H4 (cell line): Measurements from ENCODE around the gene IL17B. TPM values are rescaled to one million over a fixed set of nuclear protein-coding genes. Genes with fewer than 3 reads are reported as not detected.

Source experiments
- DNase-seq: peaks from one replicate; pipeline ENCODE4 v3.0.0-alpha.2; 2015; ENCODE audit warnings: low spot score
- total RNA-seq: library from RNA; depleted of rRNA; stranded (reverse); fragments of >200 nt; shearing (Covaris generic); gene quantifications from 2 replicates; pipeline ENCODE4 v1.2.3, GENCODE V29; 2014

The IL17B gene
- total RNA-seq, 1 experiment from 2014 or later = 0.31 TPM

DNA sequence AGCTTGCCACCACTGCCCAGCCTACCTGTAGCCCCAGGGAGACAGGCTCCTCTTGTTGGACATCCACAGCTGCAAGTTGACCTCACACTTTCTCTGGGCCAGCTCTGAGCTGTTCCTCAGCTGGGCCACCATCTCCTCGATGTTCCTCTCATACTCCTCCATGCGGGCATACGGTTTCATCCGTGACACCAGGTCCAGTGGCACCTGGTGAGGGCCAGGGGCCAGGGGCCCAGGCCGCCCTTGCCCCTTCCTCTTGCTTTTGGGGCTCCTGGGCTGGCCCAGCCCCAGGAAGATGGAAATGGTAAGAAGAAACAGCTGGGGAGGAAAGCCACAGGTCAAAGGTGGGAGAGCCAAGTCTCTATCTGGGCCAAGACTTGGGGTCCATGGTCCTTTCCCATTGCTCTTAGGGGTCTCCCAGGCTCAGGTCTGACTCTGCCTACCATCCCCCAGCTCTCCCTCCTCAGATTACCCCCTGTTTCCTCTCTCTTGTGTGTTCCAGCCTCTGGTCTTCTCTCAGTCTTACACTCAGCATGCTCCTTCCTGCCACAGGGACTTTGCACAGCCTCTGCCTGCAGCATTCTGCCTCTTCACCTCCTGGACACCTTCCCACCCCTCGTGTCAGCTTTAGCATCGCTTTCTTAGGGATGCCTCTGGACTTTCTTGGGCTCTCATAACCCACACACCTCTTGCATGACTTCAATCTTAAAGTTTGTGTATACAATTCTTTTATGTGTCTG is 2.2 kb downstream of the IL17B start:
- DNase-seq = no peak

DNA sequence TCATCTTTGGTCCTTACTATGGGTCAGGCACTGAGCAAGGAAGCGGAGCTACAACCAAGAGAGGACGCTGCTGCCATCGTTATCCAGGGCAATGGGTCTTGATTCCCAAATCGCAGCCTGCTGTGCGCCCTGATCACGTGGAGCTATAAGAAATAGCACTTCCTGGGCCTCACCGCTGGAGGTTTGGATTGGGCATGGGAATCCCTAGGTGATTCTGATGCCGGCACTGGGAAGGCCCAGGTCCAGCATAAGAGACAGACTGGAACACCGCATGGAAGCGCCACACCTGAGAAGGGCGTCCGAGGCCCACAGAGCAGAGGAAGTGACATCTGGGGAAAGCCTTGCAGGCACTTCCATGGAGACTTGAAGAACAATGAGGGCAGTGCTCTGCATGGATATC is 3.0 kb downstream of the IL17B start:
- no peak for DNase-seq

DNA sequence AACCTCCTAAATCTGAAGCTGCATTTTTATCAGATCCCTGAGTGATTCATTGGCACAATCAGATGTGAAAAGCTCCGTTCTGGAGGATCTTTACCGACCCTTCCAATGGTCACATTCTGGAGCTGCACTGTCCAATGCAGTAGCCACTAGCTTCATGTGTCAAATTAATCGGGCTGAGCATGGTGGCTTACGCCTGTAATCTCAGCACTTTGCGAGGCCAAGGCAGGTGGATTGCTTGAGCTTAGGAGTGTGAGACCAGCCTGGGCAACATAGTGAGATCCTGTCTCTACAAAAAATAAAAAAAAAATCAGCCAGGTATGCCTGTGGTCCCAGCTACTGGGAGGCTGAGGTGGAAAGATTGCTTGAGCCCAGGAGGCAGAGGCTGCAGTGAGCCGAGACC is 3.7 kb downstream of the IL17B start:
- no peak for DNase-seq

DNA sequence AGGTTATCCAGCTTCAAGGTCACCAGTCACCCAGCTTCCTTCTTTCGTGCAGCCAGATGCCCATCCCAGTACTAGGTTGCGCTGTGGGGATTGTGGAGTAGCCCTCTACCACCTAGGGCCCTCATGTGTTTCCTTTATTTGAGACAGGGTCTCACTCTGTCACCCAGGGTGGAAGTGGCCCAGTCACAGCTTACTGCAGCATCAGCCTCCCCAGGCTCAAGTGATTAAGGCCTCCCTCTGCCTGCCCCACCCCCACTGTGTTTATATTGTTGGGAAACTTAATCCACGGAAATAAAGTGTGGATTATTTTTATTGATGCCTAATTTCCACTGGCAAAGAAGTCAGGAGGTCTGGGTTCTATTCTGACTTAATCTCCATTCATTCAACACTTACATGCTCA is 4.3 kb downstream of the IL17B start:
- no peak for DNase-seq

DNA sequence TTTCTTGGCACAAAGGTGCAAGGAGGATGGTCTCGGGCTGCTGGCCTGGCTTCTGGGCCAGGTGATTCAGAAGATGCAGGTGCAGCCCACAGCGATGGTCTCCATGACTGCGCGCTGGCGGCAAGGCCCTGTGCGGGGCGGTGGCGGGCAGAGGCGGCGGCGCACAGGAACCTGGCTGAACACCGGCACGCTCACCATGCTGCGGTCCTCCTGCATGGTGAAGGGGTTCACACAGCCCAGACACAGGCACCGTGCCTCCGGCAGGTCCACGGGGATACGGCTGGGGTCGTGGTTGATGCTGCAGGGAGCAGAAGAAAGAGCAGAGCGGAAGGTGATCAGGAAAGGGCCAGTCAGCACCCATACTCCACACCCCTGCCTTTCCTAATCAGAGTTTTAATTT is 4.8 kb downstream of the IL17B start:
- no peak for DNase-seq

DNA sequence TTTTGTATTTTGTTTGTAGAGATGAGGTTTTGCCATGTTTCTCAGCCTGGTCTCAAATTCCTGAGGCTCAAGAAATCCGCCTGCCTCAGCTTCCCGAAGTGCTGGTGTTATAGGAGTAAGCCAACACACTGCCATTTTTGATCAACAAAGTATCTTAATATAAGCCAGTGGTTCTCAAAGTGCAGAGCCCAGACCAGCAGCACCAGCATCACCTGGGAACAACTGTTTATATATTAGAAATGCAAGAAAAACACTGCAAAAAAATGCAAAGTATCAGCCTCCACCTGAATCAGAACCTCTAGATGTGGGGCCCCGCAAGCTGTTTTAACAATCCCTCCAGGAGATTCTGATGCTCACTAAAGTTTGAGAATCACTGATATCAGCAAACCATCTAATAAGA is 6.2 kb downstream of the IL17B start:
- no peak for DNase-seq

DNA sequence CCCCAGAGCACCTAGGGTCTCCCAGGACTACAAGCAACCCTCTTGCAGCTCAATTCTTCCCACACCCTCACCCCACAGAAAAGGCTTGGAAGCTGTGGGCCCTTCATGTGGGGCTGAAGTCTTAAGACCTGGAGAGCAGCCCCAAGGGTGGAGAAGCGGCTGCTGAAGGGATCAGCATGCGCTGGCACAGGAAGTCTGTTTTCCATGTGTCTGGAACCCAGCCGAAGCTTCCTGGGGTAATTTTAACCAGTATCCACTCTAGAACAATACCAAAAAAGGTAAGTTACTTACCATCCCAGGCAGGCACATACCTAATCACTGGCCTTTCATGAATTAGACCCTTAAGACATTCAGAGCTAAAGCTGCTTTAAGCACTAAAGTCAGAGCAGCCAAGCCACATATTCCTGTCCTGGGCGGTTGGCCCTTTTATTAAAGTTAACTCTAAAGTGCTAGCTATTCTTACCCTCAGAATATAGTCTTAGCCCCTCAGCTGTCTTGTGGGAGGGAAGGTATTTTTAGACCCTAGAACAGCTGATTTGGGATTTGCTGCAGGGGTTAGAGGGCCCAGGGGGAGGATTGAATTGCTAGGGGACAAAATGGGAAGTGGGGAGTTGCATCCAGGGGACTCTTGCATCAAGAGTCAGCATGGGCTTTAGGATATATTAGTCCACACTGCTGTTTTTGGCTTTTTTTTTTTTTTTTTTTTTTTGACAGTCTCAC is 6.9 kb downstream of the IL17B start:
- no peak for DNase-seq

DNA sequence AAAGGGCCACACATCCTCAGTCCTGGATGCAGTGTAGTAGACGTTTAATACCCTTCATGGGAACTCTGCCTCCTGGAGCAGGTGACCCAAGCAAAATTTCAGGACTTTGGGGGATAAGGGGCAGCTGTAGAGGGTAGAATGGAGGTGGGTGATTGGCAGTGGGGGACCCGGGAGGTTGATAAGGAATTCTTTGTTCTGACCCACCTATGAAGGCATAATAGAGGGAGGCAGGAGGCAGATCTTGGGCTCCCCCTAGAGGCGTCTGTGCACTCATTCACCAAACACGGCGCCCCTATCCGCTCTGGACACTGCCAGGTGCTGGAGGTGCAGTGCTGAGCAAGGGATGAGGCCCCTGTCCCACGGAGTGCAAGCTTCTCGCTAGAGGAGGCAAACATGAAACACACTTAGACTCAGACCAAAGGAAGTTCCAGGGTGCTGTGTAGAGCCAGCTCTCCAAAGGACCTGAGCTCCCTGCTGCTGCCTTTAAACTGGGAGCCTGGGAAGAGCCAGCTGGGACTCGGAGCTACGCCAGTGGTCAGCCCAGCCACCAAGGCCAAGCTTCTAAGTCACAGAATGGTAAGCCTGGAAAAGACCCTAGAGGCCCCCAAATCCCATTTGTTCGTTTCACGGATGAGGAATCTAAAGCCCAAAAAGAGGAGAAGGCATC is 7.7 kb downstream of the IL17B start:
- peak; percentile 40 for DNase-seq

DNA sequence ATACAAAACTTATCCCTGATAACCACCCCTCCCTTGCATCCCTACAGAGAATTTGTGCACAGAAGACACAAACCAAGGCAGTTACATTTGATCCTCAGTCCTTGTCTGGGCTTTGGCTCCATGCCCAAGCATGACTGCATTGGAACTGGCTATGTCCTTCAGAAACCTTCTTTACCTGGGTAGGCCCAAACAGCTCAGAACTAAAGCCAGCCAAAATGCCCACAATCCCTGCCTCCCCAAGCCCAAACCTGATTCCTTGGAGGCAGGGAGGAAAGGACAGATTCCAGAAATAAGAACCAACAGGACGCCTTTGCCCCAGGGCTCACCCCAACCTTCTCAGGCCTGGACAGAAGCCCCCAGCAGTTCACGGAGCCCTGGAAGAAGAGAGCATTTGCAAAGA is 8.2 kb downstream of the IL17B start:
- DNase-seq = no peak

DNA sequence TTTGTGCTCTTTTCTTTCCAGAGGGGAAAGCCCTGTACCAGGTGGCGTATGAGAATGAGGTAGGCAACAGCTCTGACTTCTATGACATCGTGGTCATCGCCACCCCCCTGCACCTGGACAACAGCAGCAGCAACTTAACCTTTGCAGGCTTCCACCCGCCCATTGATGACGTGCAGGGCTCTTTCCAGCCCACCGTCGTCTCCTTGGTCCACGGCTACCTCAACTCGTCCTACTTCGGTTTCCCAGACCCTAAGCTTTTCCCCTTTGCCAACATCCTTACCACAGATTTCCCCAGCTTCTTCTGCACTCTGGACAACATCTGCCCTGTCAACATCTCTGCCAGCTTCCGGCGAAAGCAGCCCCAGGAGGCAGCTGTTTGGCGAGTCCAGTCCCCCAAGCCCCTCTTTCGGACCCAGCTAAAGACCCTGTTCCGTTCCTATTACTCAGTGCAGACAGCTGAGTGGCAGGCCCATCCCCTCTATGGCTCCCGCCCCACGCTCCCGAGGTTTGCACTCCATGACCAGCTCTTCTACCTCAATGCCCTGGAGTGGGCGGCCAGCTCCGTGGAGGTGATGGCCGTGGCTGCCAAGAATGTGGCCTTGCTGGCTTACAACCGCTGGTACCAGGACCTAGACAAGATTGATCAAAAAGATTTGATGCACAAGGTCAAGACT is 11.0 kb downstream of the IL17B start:
- no peak for DNase-seq

DNA sequence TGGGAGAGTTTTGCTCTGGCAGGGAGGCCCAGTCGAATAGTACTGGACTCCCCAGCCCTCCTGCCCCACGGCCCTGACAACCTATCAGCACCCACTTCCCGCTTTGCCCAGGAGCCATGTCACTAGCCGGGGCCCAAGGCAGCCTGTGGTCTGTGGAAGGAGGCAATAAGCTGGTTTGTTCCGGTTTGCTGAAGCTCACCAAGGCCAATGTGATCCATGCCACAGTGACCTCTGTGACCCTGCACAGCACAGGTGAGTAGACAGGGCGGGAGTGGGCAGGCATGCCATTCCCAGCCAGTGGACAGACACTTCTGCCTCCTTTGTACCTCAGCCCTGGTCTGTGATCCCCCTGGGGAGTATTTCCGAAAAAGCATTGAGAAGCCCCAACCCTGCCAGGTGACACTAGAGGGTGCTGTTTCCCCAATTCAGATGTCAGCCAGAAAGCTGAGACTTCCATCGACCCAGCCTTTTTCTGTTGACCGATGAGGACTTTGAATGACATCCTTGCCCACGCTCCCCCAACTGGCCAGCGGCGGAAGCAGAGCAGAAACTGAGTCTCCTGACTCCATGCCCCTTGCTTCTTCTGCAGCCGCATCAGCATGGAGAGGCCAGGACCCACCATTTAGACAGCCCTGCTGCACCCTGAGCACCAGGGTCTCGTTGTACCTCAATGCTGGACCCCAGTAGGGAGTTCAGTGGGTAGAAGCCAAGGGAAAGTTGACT is 11.7 kb downstream of the IL17B start:
- DNase-seq = peak; percentile 63

DNA sequence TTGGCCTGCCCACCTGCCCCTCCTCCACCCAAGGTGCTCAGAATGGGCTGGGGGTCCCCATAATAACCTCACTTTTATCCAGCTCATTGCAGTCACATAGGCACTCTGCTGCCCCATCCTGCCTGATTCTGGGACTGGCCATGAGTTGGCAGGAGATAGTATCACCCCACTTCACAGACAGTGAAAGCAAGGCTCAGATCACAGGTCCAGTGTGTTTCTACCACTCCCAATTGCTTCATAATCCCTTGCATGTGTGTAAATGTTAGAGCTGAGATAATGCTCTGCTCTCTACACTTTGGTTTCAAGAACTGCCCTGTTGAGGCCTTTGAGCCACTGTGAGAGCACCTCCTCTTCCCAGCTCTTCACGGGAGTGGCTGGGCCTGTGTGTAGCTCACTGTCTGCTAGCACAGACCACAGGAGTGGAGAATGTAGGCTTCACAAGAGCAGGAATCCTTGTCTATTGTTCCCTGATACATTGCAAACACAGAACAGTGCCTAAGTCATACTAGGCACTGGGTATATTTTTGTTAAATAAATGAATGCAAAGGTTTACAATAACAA is 12.8 kb downstream of the IL17B start:
- no peak for DNase-seq

DNA sequence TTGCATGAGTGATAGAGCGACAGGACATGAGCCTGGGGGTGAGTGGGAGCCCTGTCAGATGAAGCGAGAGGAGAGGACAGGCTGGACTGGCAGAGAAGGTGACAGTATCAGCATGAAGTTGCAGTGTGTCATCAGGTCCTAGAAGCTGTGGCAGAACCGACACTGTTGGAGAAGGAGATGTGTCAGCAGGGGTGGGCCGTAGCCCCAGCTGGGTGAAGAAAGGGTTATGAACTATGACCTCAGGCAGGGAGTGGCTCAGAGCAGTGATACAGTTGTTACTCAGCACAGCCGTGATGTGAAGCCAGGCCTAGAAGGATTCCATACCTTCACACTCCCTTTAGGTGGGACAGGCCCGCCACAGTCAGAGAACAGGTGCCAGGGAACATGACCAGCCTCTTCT is 13.7 kb downstream of the IL17B start:
- DNase-seq = no peak

DNA sequence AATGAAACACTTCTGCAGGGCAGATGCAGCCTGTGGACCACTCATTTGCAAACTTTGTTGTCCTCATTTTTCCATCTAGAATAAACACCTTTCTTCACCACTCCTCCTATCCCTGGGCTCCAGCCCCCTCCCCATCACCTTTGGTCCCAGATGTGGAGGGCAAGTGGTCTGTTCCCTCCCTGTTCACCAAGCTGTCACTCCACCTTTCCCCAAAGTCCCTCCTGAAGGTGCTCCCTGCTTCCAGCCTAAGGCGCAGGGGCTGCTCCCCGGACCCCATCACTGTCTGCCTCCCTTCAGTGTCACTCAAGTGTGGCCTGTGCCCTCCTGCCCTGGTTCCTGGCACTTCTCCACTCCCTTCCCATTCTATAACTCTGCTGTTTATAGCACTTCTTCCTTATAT is 14.4 kb downstream of the IL17B start:
- no peak for DNase-seq

DNA sequence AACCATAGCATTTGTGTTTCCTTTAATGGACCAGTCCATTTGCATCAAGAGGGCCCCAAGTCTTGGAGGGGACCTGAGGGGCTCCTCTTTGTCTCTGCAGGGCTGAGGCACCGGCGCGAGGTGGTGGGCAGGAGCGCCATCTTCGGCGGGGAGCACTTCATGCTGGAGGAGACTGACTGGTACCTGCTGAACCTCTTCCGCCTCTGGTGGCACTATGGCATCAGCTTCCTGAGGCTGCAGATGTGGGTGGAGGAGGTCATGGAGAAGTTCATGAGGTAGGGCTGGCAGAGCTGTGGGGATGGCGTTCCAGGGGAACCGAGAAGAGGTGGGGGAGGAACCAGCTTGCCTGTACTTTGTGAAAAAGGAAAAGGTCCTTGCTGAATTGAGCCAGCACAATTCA is 15.2 kb downstream of the IL17B start:
- DNase-seq = no peak

DNA sequence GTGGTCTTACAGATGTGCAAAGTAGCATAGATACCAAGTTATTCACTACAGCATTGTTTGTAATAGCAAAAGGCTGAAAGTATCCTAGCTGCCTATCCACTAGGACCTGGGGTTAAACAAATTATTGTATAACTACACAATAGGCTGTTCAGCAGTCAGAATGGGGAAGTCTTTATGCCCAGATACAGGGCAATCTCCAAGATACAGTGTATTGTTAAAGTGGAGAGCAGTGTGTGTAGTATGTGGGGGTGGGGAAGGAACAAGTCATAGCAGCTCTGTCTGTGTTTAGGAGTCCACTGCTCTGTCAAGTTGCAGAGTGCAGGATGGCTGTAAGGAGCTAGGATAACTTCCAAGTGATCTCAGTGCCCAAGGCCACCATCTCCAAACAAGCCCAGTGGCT is 15.7 kb downstream of the IL17B start:
- no peak for DNase-seq

DNA sequence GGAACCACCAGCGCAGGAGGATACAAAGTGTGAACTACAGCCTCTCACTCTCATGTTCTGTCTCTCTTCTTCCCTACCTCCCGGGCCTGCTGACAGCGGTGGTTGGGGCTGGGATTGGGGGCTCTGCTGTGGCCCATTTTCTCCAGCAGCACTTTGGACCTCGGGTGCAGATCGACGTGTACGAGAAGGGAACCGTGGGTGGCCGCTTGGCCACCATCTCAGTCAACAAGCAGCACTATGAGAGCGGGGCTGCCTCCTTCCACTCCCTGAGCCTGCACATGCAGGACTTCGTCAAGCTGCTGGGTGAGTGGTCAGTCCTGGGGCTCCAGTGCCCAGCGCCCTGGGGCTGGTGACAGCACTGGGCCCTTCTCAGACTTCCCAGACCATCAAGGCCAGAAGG is 16.6 kb downstream of the IL17B start:
- no peak for DNase-seq

DNA sequence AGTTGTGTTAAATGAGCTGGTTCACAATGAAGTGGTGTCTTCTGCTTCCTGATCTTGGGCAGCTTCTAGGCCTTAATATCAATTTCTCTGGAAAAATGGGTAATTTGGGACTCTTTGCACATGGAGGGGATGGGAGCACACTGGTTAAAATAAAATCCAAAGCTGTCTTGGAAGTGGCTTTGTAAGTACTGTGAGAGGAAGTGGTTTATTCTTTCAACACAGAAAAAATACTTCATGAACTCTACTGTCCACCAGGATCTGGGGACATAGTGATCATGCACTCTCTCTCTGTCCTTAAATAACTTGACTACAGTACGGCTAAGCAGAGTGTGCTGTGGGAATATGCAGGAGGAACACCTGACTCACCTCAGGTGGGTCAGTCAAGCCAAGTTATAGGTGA is 18.8 kb downstream of the IL17B start:
- no peak for DNase-seq

DNA sequence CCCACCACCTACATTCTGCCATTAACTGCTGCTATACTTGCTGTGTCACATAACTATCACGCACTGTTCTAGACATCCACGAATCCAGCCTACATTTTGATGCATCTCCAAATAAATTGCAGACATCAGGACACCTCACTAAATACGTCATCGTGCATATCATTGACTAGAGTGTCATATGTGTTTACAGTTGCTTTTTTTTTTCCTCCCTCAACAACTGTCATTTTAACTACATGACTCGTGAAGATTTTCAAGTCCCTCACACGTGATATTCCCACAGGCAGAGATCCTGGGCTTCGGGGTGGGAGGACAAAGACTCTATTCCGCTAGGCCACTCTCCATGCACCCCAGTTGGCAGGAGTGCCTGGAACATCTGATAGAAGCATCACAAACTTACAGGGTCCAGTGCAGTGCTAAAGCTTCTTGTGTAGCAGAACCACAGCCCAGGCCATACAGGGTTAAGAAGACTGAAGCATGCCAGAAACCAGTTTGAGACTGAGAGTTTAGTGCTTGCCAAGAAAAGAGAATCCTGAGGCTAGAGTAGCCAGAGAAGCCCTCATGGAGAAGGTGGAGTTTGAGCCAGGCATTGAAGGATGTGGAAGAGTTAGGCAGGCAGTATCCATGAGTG is 20.1 kb downstream of the IL17B start:
- DNase-seq = no peak

DNA sequence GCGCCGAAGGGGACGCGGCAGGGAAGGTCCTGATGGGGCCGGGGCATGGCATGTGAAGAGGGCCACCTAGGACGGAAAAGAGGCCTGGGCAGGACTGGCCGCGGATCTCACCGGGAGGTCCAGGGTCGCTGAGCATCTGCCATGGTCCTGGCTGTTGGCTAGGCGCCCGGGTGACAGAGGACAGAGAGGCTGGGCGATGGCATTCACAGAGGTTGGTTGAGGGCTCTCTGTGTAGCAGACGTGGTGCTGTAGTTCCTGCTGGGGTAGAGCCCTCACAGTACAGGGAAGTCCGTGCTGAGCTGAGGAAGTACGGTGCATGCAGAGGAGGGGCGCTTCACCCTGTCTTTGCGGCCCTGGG is 20.8 kb downstream of the IL17B start:
- DNase-seq = peak; percentile 19
